Sigmoid colon (tissue), 7 donors: ENCODE measurements around the gene FBLN7. TPM values are rescaled to one million over a fixed set of nuclear protein-coding genes. Genes with fewer than 3 reads are reported as not detected.
"Not testable (repeated sequence)": the region's sequence is repeated elsewhere in the genome, so short reads cannot be mapped to it uniquely, and the experiment has no call there.

ENCODE experiments used
- DNase-seq: peaks from one replicate; pipeline ENCODE4 v3.0.0-alpha.2; 2019
- H3K27ac ChIP-seq, 4 donors: fragments of 200-600 bp; sonication (generic); one replicate each; pipeline ENCODE4 v1.5.1; 2016 to 2019; ENCODE audit warnings: mild to moderate bottlenecking in 1 of 4
- H3K27me3 ChIP-seq, 3 donors: fragments of 200-600 bp; sonication (generic); one replicate each; pipeline ENCODE4 v1.5.1; 2019; ENCODE audit warnings: mild to moderate bottlenecking in 1 of 3
- H3K36me3 ChIP-seq, 4 donors: fragments of 200-600 bp; sonication (generic); one replicate each; pipeline ENCODE4 v1.5.1; 2016 to 2019
- H3K4me1 ChIP-seq, 4 donors: fragments of 200-600 bp; sonication (generic); one replicate each; pipeline ENCODE4 v1.5.1; 2017 to 2019
- H3K4me3 ChIP-seq, 4 donors: fragments of 200-600 bp; sonication (generic); one replicate each; pipeline ENCODE4 v1.5.1; 2017 to 2019; ENCODE audit warnings: mild to moderate bottlenecking in 2 of 4, moderate library complexity in 1 of 4
- H3K9me3 ChIP-seq, 4 donors: fragments of 200-600 bp in 3 of 4; sonication (generic) in 3 of 4; one replicate each; pipeline versions ENCODE4 v1.5.1 to v1.6.1; 2013 to 2019
- CTCF ChIP-seq, 4 experiments: fragments of 450-650 bp in 3 of 4; fragments of 200-600 bp in 1 of 4; IDR thresholded peaks; one replicate each; pipeline ENCODE4 v1.5.1; 2016 to 2019; ENCODE audit warnings: antibody characterized with exemption in 4 of 4, mild to moderate bottlenecking in 3 of 4, moderate library complexity in 2 of 4
- EP300 ChIP-seq, 4 donors: sonication (generic); formaldehyde crosslinking; IDR thresholded peaks; one replicate each; pipeline ENCODE4 v1.6.1; 2017; ENCODE audit warnings: antibody characterized with exemption in 4 of 4
- POLR2A ChIP-seq, 2 donors: fragments of 450-650 bp; IDR thresholded peaks; one replicate each; pipeline ENCODE4 v1.6.1; 2016; ENCODE audit warnings: antibody characterized with exemption in 2 of 2, mild to moderate bottlenecking in 2 of 2, moderate library complexity in 2 of 2
- POLR2AphosphoS5 ChIP-seq, 4 donors: sonication (generic); formaldehyde crosslinking; IDR thresholded peaks; one replicate each; pipeline ENCODE4 v1.6.1; 2017; ENCODE audit warnings: antibody characterized with exemption in 4 of 4
- WGBS, 2 donors: extraction: QIAGEN DNeasy Blood & Tissue Kit; methylation state at CpG; one replicate each; pipeline ENCODE4 v1.1.7; 2013; 5-methylcytosine and 5-hydroxymethylcytosine counted together
- intact Hi-C: fragments of 100-400 bp; cut with DNase I; formaldehyde crosslinking; loops from one replicate; pipeline ENCODE4 v1.15.1; 2023
- polyA plus RNA-seq, 3 donors: library from polyadenylated mRNA; stranded (reverse); fragments of 200-250 nt; gene quantifications; one replicate each; pipeline ENCODE4 v1.2.3, GENCODE V29; 2013
- total RNA-seq, 4 donors: library from RNA; depleted of rRNA; stranded (reverse); fragments of >200 nt; gene quantifications; one replicate each; pipeline ENCODE4 v1.1.0, GENCODE V29; 2016
- donor health status: healthy with polysubstance abuse.
- donor health status: Bipolar disorder and iron deficiency.
- donor health status: healthy.

FBLN7 gene
- total and polyA plus RNA-seq, 7 donors = 0.95 to 3.3 (median 1.1) TPM; not detected in 2

DNA sequence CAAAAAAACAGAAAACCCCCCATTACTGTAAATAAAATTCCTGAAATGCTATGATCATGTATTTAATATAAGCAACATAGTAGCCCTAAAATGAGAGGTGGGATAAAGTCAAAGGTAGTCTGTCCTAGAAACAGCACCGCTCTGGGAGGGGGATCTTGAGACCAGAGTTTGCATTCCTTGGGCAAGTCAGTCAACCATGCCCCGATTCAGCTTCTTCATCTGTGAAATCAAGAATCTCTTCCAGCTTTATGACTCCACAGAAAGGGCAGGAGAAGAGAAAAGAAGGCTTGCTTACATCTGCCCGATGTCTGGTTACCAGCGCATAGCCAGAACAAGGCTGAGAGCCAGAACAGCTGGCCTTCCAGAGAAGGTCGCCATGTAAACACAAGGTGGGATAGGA, 2.1 kb upstream of the FBLN7 start:
- H3K4me1 ChIP-seq = peaks cover 0 to 13% (median 7%) of the 10 kb centered on the region in 4 donors
- WGBS, 2 donors = 91 to 92% methylated on average over 5 of the region's 5 CpGs
- H3K9me3 ChIP-seq = no peaks in the 10 kb centered on the region
- no peaks in the 10 kb centered on the region for H3K36me3 ChIP-seq
- H3K27me3 ChIP-seq = peaks cover 7 to 34% (median 11%) of the 10 kb centered on the region in 3 donors
- no peak for TF ChIP-seq CTCF (IDR thresholded peaks at IDR 0.05)
- TF ChIP-seq POLR2AphosphoS5 (IDR thresholded peaks at IDR 0.05) = no peak
- no peak for TF ChIP-seq POLR2A (IDR thresholded peaks at IDR 0.05)
- TF ChIP-seq EP300 (IDR thresholded peaks at IDR 0.05) = no peak
- no peak for DNase-seq
- intact Hi-C loops = no loop called here
- H3K4me3 ChIP-seq = no peak overlapping the region
- no peak overlapping the region for H3K27ac ChIP-seq

DNA sequence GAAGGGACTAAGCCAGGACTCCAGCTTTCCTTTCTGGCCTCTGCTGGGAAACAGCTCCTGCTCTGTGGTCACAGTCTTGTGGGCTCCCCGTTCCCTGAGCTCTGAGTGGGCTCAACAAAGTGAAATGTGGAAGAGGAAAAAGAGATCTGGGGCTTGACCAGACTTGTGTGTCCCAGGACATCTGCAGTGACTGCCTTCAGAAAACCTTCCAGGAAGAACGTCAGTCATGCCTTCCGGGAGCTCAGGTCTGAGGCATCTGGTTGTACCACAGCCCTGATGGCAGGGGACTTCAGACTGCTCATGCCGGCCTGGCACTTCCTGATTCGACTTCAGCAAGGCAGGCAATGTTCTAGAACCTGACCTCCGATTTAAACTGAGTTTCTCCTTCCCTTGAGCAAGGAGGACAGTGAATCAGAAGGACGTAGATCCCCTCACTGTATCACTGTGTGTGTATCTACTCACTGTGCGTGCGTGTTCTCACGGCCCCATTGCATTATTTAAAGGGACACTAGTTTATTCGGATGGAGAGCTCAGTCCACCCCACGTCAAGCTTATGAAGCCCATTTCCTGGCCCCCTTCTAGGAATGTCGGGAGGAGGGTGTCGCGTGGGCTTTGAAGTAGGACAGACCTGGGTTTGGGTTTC, 548 bp upstream of the FBLN7 start:
- TF ChIP-seq CTCF (IDR thresholded peaks at IDR 0.05) (no peak), POLR2A (IDR thresholded peaks at IDR 0.05) (no peak), POLR2AphosphoS5 (IDR thresholded peaks at IDR 0.05) (no peak), EP300 (IDR thresholded peaks at IDR 0.05) (no peak)
- DNase-seq = no peak
- peaks cover 7 to 35% (median 11%) of the 10 kb centered on the region in 3 donors for H3K27me3 ChIP-seq
- no peaks in the 10 kb centered on the region for H3K9me3 ChIP-seq
- no peaks in the 10 kb centered on the region for H3K36me3 ChIP-seq
- WGBS, 2 donors = 15 to 30% methylated on average over 15 of the region's 15 CpGs
- no peak overlapping the region for H3K27ac ChIP-seq
- intact Hi-C loops = no loop called here
- peak overlapping the region in 3 of 4 donors; percentile 48 to 55 (median 53) for H3K4me3 ChIP-seq
- peaks cover 0 to 13% (median 7%) of the 10 kb centered on the region in 4 donors for H3K4me1 ChIP-seq

- Histone ChIP-seq H3K4me3 (peak overlapping the region in 2 of 4 donors; percentile 48 to 55), H3K27me3 (peaks cover 7 to 35% (median 11%) of the 10 kb centered on the region in 3 donors), H3K4me1 (peaks cover 0 to 13% (median 7%) of the 10 kb centered on the region in 4 donors)
- 2 to 3% methylated on average over 17 to 24 of the region's 32 CpGs for WGBS, 2 donors
- H3K27ac ChIP-seq, H3K36me3 ChIP-seq, DNase-seq, H3K9me3 ChIP-seq, intact Hi-C loops: not testable (repeated sequence)
Measured at GRCh38 chr2:112139033-112139614, 939 bp downstream of the FBLN7 start.

DNA sequence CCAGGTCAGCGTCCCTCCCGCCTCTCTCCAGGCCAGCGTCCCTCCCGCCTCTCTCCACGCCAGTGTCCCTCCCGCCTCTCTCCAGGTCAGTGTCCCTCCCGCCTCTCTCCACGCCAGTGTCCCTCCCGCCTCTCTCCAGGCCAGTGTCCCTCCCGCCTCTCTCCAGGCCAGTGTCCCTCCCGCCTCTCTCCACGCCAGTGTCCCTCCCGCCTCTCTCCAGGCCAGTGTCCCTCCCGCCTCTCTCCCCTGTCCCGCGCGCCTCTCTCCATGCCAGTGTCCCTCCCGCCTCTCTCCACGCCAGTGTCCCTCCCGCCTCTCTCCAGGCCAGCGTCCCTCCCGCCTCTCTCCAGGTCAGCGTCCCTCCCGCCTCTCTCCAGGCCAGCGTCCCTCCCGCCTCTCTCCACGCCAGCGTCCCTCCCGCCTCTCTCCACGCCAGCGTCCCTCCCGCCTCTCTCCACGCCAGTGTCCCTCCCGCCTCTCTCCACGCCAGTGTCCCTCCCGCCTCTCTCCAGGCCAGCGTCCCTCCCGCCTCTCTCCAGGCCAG, 1.5 kb downstream of the FBLN7 start:
- 2% methylated on average over 30 to 34 of the region's 38 CpGs for WGBS, 2 donors
- H3K27me3 ChIP-seq = peaks cover 7 to 35% (median 11%) of the 10 kb centered on the region in 3 donors
- peak overlapping the region in 2 of 4 donors; percentile 18 to 21 for H3K4me3 ChIP-seq
- H3K36me3 ChIP-seq, H3K9me3 ChIP-seq, H3K27ac ChIP-seq, DNase-seq, intact Hi-C loops: not testable (repeated sequence)
- H3K4me1 ChIP-seq = peaks cover 0 to 13% (median 7%) of the 10 kb centered on the region in 4 donors

GRCh38 chr2:112140205-112140802, 2.1 kb downstream of the FBLN7 start:
- Histone ChIP-seq H3K27me3 (peaks cover 7 to 35% (median 11%) of the 10 kb centered on the region in 3 donors), H3K9me3 (no peaks in the 10 kb centered on the region), H3K27ac (peak overlapping the region in 1 of 4 donors; percentile 26), H3K36me3 (no peaks in the 10 kb centered on the region), H3K4me1 (peaks cover 0 to 13% (median 7%) of the 10 kb centered on the region in 4 donors), H3K4me3 (peak overlapping the region in 2 of 4 donors; percentile 18 to 21)
- TF ChIP-seq CTCF (IDR thresholded peaks at IDR 0.05) (no peak), EP300 (IDR thresholded peaks at IDR 0.05) (no peak), POLR2AphosphoS5 (IDR thresholded peaks at IDR 0.05) (no peak), POLR2A (IDR thresholded peaks at IDR 0.05) (no peak)
- 20 to 23% methylated on average over 30 of the region's 30 CpGs for WGBS, 2 donors
- intact Hi-C loops = no loop called here
- no peak for DNase-seq
